Measurements from ENCODE around the gene NFILZ.

NFILZ gene

DNA sequence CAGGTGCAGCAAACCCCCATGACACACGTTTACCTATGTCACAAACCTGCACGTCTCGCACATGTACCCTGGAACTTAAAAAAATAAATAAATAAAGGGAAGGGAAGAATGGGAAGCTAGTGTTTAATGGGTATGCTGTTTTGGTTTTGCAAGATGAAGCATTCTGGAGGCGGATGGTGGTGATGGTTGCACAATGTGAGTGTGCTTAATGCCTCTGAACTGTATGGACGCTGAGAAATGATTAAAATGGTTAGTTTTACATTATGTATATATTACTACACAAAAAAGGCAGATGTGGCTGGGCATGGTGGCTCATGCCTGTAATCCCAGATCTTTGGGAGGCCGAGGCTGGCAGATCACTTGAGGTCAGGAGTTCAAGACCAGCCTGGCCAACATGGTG is 17.8 kb downstream of the NFILZ start:
- H3K27ac ChIP-seq = no peak overlapping the region
- TF ChIP-seq, protein P1, sequence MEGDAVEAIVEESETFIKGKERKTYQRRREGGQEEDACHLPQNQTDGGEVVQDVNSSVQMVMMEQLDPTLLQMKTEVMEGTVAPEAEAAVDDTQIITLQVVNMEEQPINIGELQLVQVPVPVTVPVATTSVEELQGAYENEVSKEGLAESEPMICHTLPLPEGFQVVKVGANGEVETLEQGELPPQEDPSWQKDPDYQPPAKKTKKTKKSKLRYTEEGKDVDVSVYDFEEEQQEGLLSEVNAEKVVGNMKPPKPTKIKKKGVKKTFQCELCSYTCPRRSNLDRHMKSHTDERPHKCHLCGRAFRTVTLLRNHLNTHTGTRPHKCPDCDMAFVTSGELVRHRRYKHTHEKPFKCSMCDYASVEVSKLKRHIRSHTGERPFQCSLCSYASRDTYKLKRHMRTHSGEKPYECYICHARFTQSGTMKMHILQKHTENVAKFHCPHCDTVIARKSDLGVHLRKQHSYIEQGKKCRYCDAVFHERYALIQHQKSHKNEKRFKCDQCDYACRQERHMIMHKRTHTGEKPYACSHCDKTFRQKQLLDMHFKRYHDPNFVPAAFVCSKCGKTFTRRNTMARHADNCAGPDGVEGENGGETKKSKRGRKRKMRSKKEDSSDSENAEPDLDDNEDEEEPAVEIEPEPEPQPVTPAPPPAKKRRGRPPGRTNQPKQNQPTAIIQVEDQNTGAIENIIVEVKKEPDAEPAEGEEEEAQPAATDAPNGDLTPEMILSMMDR (conservative IDR thresholded peaks at IDR 0.05; ENCODE audit: low read depth, low read length) = no peak
- H3K36me3 ChIP-seq (ENCODE audit: insufficient read depth) = no peaks in the 10 kb centered on the region
- H3K27me3 ChIP-seq (ENCODE audit: insufficient read depth, low read depth) = peaks cover 13% of the 10 kb centered on the region; the same call in 1 of the 2 replicates
- no peaks in the 10 kb centered on the region for H3K4me1 ChIP-seq (ENCODE audit: low read depth, poor library complexity, severe bottlenecking)
- H4K20me1 ChIP-seq (ENCODE audit: insufficient read depth) = no peaks in the 10 kb centered on the region
- H3K4me2 ChIP-seq = no peak overlapping the region
- H3K9ac ChIP-seq = no peak overlapping the region
- no peak overlapping the region for H2AFZ ChIP-seq (ENCODE audit: low read depth)
- H3K4me3 ChIP-seq (IDR thresholded peaks at IDR 0.05; ENCODE audit: insufficient read depth, low read depth, low read length) = no peak overlapping the region
- H3K79me2 ChIP-seq (ENCODE audit: insufficient read depth, low read depth) = no peaks in the 10 kb centered on the region

DNA sequence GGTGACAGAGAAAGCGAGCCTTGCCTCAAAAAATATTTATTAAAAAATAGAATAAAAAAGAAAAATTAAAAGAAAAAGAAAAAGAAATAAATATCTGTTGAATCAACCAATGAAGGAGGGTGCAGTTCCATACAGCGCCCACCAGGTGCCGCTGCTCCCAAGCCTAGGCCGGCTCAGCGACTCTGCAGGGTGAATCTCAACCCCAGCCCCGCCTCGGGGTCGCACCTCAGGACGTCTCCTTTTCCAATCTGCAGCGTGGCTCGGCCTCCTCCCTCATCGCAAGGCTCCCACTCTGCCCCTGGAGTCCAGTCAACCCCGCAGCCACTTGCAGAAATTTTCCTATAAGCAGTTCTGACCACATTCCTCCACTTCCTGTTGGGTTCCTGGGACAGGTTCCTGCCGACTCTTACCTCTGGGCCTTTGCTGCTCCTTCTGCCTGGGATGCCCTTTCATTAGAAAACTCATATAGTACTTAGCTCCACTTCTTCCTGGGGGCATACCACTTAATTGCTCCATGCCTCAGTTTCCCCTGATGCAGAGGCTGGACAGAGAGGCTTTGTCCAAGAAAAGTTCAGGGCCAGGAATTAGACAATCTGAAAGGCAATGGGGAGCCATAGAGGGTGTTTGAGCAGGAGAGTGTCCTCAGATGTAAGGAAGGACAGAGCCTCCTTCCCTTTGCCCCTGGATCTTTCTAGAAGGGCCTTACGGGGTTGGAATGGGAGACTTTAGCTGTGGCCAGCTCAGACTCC is 24.3 kb downstream of the NFILZ start:
- no peaks in the 10 kb centered on the region for H4K20me1 ChIP-seq (ENCODE audit: insufficient read depth)
- no peak overlapping the region for H3K9ac ChIP-seq
- peak overlapping the region; percentile 18; the same call in 1 of the 2 replicates for H3K4me2 ChIP-seq
- no peaks in the 10 kb centered on the region for H3K36me3 ChIP-seq (ENCODE audit: insufficient read depth)
- H3K4me1 ChIP-seq (ENCODE audit: low read depth, poor library complexity, severe bottlenecking) = no peaks in the 10 kb centered on the region
- H2AFZ ChIP-seq (ENCODE audit: low read depth) = peak overlapping the region; percentile 60; the same call in 1 of the 2 replicates
- H3K4me3 ChIP-seq (IDR thresholded peaks at IDR 0.05; ENCODE audit: insufficient read depth, low read depth, low read length) = no peak overlapping the region
- peaks cover 24% of the 10 kb centered on the region; the same call in 1 of the 2 replicates for H3K27me3 ChIP-seq (ENCODE audit: insufficient read depth, low read depth)
- TF ChIP-seq, protein P1 (conservative IDR thresholded peaks at IDR 0.05; ENCODE audit: low read depth, low read length) = peak; percentile 87
- H3K79me2 ChIP-seq (ENCODE audit: insufficient read depth, low read depth) = no peaks in the 10 kb centered on the region
- H3K27ac ChIP-seq = no peak overlapping the region

DNA sequence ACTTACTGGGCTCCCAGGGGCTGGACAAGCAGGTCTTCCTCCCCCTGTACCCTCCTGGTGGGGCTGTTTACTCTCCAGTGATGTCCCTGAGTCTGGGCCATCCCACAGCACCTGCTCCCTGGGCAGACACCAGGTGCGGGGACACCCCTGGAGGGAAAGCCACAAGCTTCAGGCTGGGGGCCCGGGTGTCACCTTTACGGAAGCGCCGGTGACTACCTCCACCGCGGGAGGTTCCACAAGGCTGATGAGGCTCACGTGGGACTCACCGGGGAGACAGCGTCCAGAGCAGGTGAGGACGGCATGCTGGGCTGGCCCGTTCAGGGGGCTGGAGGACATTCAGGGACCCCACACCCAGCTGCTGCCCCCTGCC is 24.9 kb downstream of the NFILZ start:
- H3K36me3 ChIP-seq (ENCODE audit: insufficient read depth) = no peaks in the 10 kb centered on the region
- no peak overlapping the region for H3K4me3 ChIP-seq (IDR thresholded peaks at IDR 0.05; ENCODE audit: insufficient read depth, low read depth, low read length)
- no peaks in the 10 kb centered on the region for H3K4me1 ChIP-seq (ENCODE audit: low read depth, poor library complexity, severe bottlenecking)
- no peaks in the 10 kb centered on the region for H3K79me2 ChIP-seq (ENCODE audit: insufficient read depth, low read depth)
- H3K9ac ChIP-seq = no peak overlapping the region
- H2AFZ ChIP-seq (ENCODE audit: low read depth) = peak overlapping the region; percentile 60; the same call in 1 of the 2 replicates
- H3K27me3 ChIP-seq (ENCODE audit: insufficient read depth, low read depth) = peaks cover 21% of the 10 kb centered on the region; the same call in 1 of the 2 replicates
- H4K20me1 ChIP-seq (ENCODE audit: insufficient read depth) = no peaks in the 10 kb centered on the region
- TF ChIP-seq, protein P1 (conservative IDR thresholded peaks at IDR 0.05; ENCODE audit: low read depth, low read length) = no peak
- H3K4me2 ChIP-seq = no peak overlapping the region; the same call in 1 of the 2 replicates
- H3K27ac ChIP-seq = no peak overlapping the region

DNA sequence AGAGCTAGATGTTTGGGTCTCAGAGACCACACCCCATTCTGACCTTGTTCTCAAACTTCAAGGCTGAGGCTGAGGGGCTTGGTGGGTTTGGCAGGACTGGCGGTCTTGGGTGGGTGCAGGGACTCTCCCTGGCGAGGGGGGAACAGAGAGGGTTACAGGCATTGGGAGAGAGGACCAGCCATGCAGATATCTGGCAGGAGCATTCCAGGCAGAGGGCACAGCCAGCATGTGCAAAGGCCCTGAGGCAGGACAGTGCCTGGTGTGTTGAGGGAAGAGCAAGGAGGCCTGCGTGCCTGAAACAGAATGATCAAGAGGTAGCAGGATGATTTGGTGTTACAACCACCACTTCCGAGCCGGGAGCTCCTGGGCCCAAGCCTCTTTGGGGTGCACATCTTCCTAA is 27.4 kb downstream of the NFILZ start:
- Histone ChIP-seq H3K4me3 (IDR thresholded peaks at IDR 0.05; ENCODE audit: insufficient read depth, low read depth, low read length) (no peak overlapping the region), H3K27me3 (ENCODE audit: insufficient read depth, low read depth) (peaks cover 13% of the 10 kb centered on the region; the same call in 1 of the 2 replicates), H3K4me1 (ENCODE audit: low read depth, poor library complexity, severe bottlenecking) (no peaks in the 10 kb centered on the region), H3K4me2 (no peak overlapping the region), H2AFZ (ENCODE audit: low read depth) (no peak overlapping the region), H3K9ac (no peak overlapping the region), H4K20me1 (ENCODE audit: insufficient read depth) (no peaks in the 10 kb centered on the region), H3K27ac (no peak overlapping the region), H3K36me3 (ENCODE audit: insufficient read depth) (no peaks in the 10 kb centered on the region), H3K79me2 (ENCODE audit: insufficient read depth, low read depth) (no peaks in the 10 kb centered on the region)
- TF ChIP-seq, protein P1 (conservative IDR thresholded peaks at IDR 0.05; ENCODE audit: low read depth, low read length) = no peak
